B cell (primary cell): ENCODE measurements around the gene DLX3. TPM values are rescaled to one million over a fixed set of nuclear protein-coding genes. Genes with fewer than 3 reads are reported as not detected.

Source experiments
- ATAC-seq: fragments of 200-7000 bp; cut with Tn5 transposase; one replicate; pipeline ENCODE4 v1.10.0; 2021; ENCODE audit warnings: low read depth, mild to moderate bottlenecking, moderate number of reproducible peaks, moderate library complexity
- CTCF ChIA-PET: fragments of 350-600 bp; sonication (Branson Sonifier 250); formaldehyde crosslinking; loops from one replicate; lab custom pipeline; 2021; ENCODE audit warnings: antibody characterized with exemption, inconsistent platforms; lab: Charles Lee
- POLR2A ChIA-PET: fragments of 350-600 bp; sonication (Branson Sonifier 250); formaldehyde crosslinking; loops from one replicate; lab custom pipeline; 2021; ENCODE audit warnings: antibody characterized with exemption; lab: Charles Lee
- DNase-seq: peaks from one replicate; pipeline ENCODE4 v3.0.0; 2013
- H2AFZ ChIP-seq: 2 replicates; pipeline ENCODE4 v1.6.1; 2012; ENCODE audit warnings: mild to moderate bottlenecking, low read depth, low read length; ENCODE audit not compliant: insufficient read depth, poor library complexity, severe bottlenecking
- H3K27ac ChIP-seq, 2 donors: 1 replicate in 1 of 2; 2 replicates in 1 of 2; pipeline ENCODE4 v1.5.1; 2012 to 2013; ENCODE audit warnings: low read length in 2 of 2, mild to moderate bottlenecking in 2 of 2, moderate library complexity in 1 of 2
- H3K27me3 ChIP-seq, 4 experiments: fragments of 200-600 bp in 1 of 4; sonication (generic) in 1 of 4; replicated peaks in 1 of 4; 1 replicate in 2 of 4; 2 replicates in 2 of 4; pipeline versions ENCODE4 v1.6.1 to v1.7.0; 2013 to 2016; ENCODE audit warnings: low read length in 3 of 4, mild to moderate bottlenecking in 2 of 4, mixed read lengths in 1 of 4, moderate library complexity in 1 of 4; ENCODE audit not compliant: insufficient read depth in 4 of 4, control insufficient read depth in 3 of 4; ENCODE audit errors: control extremely low read depth in 1 of 4
- H3K36me3 ChIP-seq, 2 experiments: replicated peaks in 1 of 2; 1 replicate in 1 of 2; 2 replicates in 1 of 2; pipeline versions ENCODE4 v1.6.1 to v1.7.1; 2013; ENCODE audit warnings: low read length in 1 of 2; ENCODE audit not compliant: insufficient read depth in 2 of 2, control insufficient read depth in 1 of 2; ENCODE audit errors: control extremely low read depth in 1 of 2, extremely low read depth in 1 of 2
- H3K4me1 ChIP-seq, 2 donors: fragments of 200-600 bp in 1 of 2; sonication (generic) in 1 of 2; 1 replicate in 1 of 2; 2 replicates in 1 of 2; pipeline versions ENCODE4 v1.5.1 to v1.6.1; 2013 to 2017; ENCODE audit warnings: low read length in 2 of 2; ENCODE audit not compliant: control insufficient read depth in 2 of 2, insufficient read depth in 2 of 2
- H3K4me2 ChIP-seq: replicated peaks from 2 replicates; pipeline ENCODE3; 2012; ENCODE audit warnings: mild to moderate bottlenecking, low read depth, low read length; ENCODE audit not compliant: poor library complexity, severe bottlenecking
- H3K4me3 ChIP-seq, 5 experiments: fragments of 200-600 bp in 1 of 5; sonication (generic) in 1 of 5; 1 replicate in 3 of 5; 2 replicates in 2 of 5; pipeline versions ENCODE4 v1.5.1 to v1.7.0; 2011 to 2016; ENCODE audit warnings: low read length in 4 of 5, mild to moderate bottlenecking in 4 of 5, low read depth in 2 of 5, control low read depth in 1 of 5, moderate library complexity in 1 of 5; ENCODE audit not compliant: insufficient read depth in 1 of 5; ENCODE audit errors: control extremely low read depth in 1 of 5, extremely low read depth in 1 of 5
- H3K79me2 ChIP-seq: fragments of 200-600 bp; sonication (generic); one replicate; pipeline ENCODE4 v1.6.0; 2016; ENCODE audit warnings: low read length; ENCODE audit not compliant: control insufficient read depth, insufficient read depth
- H3K9ac ChIP-seq: fragments of 200-600 bp; sonication (generic); 2 replicates; pipeline ENCODE4 v1.6.1; 2017; ENCODE audit warnings: mild to moderate bottlenecking, low read length, moderate library complexity
- H3K9me3 ChIP-seq, 3 donors: one replicate each; pipeline versions ENCODE4 v1.6.1 to v1.7.1; 2013; ENCODE audit warnings: low read length in 2 of 3; ENCODE audit not compliant: control insufficient read depth in 2 of 3, insufficient read depth in 1 of 3; ENCODE audit errors: control extremely low read depth in 1 of 3
- H4K20me1 ChIP-seq: 2 replicates; pipeline ENCODE4 v1.6.0; 2012; ENCODE audit warnings: mild to moderate bottlenecking, low read length; ENCODE audit not compliant: insufficient read depth, control insufficient read depth, poor library complexity, severe bottlenecking
- H3K27ac Mint-ChIP-seq: one replicate; pipeline ENCODE4 v1.8.0; 2021; ENCODE audit warnings: mixed read lengths
- H3K27me3 Mint-ChIP-seq: one replicate; pipeline ENCODE4 v1.8.0; 2021; ENCODE audit warnings: mixed read lengths
- H3K4me1 Mint-ChIP-seq: one replicate; pipeline ENCODE4 v1.8.0; 2021; ENCODE audit warnings: mixed read lengths
- H3K4me3 Mint-ChIP-seq: one replicate; pipeline ENCODE4 v1.8.0; 2021; ENCODE audit warnings: mixed read lengths
- H3K9me3 Mint-ChIP-seq: one replicate; pipeline ENCODE4 v1.8.0; 2022; ENCODE audit warnings: mixed read lengths; ENCODE audit not compliant: insufficient read depth
- EZH2 ChIP-seq: IDR thresholded peaks from 2 replicates; pipeline ENCODE4 v1.6.1; 2012; ENCODE audit warnings: borderline replicate concordance, low read depth, mild to moderate bottlenecking, moderate library complexity, low read length; ENCODE audit not compliant: insufficient read depth, poor library complexity, severe bottlenecking
- WGBS: methylation state at CpG from one replicate; pipeline ENCODE4 v1.1.5; 2013; ENCODE audit warnings: missing lambda C conversion rate; ENCODE audit not compliant: insufficient coverage; 5-methylcytosine and 5-hydroxymethylcytosine counted together
- intact Hi-C: fragments of 100-400 bp; cut with micrococcal nuclease; formaldehyde crosslinking; loops from one replicate; pipeline ENCODE4 v1.10.0; 2022
- polyA plus RNA-seq: library from polyadenylated mRNA; depleted of rRNA; stranded (reverse); fragments of >200 nt; gene quantifications from 2 replicates; pipeline ENCODE4 v1.2.3, GENCODE V29; 2012
- total RNA-seq, 2 donors: library from RNA; stranded (reverse); fragments of 120-200 nt in 1 of 2; gene quantifications; 1 replicate in 1 of 2; 2 replicates in 1 of 2; pipeline versions ENCODE4 v1.2.3 to v1.2.4, GENCODE V29; 2013 to 2022
- TF ChIP-seq, protein P1 (sequence below): fragments of 200-600 bp; IDR thresholded peaks from one replicate; pipeline ENCODE4 v1.8.0; 2022; ENCODE audit warnings: antibody characterized with exemption, mild to moderate bottlenecking

DLX3 gene
- total and polyA plus RNA-seq, 2 donors (not counting 1 experiment from before 2014, with no cell fraction given): not detected

DNA sequence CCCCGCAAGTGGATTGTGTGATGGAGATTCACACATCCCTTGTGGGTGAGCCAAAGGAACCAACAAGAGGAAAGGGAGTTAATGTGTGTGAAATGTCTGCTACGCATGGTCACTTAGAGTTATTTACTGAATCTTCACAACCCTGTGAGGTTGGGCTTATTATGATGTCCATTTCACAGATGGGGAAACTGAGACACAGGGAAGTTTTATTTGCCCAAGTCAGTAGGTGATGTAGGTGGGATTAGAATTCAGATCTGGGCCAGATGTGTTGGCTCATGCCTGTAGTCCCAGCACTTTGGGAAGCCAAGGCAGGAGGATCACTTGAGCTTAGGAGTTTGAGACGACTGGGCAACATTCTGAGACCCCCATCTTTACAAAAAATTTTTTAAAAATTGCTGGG is 37.7 kb downstream of the DLX3 start:
- Histone ChIP-seq H3K4me3 (no peak overlapping the region), H3K36me3 (no peaks in the 10 kb centered on the region), H3K27me3 (peaks cover 0 to 25% (median 3%) of the 10 kb centered on the region in 4 experiments), H4K20me1 (no peaks in the 10 kb centered on the region), H3K27ac (no peak overlapping the region), H3K9me3 (no peaks in the 10 kb centered on the region), H3K79me2 (no peaks in the 10 kb centered on the region), H2AFZ (no peak overlapping the region), H3K9ac (no peak overlapping the region), H3K4me1 (no peaks in the 10 kb centered on the region), H3K4me2 (no peak overlapping the region)
- no peak for DNase-seq
- WGBS: 85% methylated on average over 2 of the region's 3 CpGs
- H3K9me3 Mint-ChIP-seq: no peaks in the 10 kb centered on the region
- CTCF ChIA-PET: interaction anchor here (1.2 to 3.7 kb wide), 2 partner anchors 40 to 75 kb away, joined by 3 to 17 read pairs; no protein-coding TSS in a partner anchor
- H3K27ac Mint-ChIP-seq: no peak overlapping the region
- POLR2A ChIA-PET: no interaction called here
- H3K27me3 Mint-ChIP-seq: peaks cover 39% of the 10 kb centered on the region
- no peak overlapping the region for H3K4me3 Mint-ChIP-seq
- intact Hi-C loops: no loop called here
- ATAC-seq: no peak
- H3K4me1 Mint-ChIP-seq: no peaks in the 10 kb centered on the region
- TF ChIP-seq, protein P1, sequence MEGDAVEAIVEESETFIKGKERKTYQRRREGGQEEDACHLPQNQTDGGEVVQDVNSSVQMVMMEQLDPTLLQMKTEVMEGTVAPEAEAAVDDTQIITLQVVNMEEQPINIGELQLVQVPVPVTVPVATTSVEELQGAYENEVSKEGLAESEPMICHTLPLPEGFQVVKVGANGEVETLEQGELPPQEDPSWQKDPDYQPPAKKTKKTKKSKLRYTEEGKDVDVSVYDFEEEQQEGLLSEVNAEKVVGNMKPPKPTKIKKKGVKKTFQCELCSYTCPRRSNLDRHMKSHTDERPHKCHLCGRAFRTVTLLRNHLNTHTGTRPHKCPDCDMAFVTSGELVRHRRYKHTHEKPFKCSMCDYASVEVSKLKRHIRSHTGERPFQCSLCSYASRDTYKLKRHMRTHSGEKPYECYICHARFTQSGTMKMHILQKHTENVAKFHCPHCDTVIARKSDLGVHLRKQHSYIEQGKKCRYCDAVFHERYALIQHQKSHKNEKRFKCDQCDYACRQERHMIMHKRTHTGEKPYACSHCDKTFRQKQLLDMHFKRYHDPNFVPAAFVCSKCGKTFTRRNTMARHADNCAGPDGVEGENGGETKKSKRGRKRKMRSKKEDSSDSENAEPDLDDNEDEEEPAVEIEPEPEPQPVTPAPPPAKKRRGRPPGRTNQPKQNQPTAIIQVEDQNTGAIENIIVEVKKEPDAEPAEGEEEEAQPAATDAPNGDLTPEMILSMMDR: no peak
- no peak for TF ChIP-seq EZH2

DNA sequence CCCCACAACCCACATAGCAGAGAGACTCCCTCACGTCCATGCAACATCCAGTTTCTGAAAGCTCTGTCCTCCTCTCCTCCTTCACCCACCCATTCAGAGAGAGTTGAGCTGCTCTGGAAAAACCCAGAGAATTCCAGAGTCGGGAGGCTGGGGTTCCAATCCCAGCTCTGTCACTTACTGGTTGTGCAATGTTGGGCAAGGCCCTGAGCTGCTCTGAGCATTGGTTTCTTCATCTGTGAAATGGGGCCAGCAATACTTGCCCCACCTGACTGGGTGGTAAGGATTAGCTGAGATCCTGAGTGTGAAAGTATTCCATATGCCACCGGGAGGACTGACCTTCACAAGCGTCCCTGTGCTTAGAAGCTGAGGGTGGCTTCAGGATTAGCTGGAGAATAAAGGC is 38.2 kb downstream of the DLX3 start:
- no peaks in the 10 kb centered on the region for H3K4me1 Mint-ChIP-seq
- no peak overlapping the region for H3K4me3 ChIP-seq
- no peak overlapping the region for H3K4me3 Mint-ChIP-seq
- no peak overlapping the region for H2AFZ ChIP-seq
- H4K20me1 ChIP-seq: no peaks in the 10 kb centered on the region
- ATAC-seq: no peak
- no peaks in the 10 kb centered on the region for H3K79me2 ChIP-seq
- TF ChIP-seq, protein P1: no peak
- TF ChIP-seq EZH2: no peak
- H3K27me3 ChIP-seq: peaks cover 0 to 27% (median 1%) of the 10 kb centered on the region in 4 experiments
- intact Hi-C loops: no loop called here
- H3K9ac ChIP-seq: no peak overlapping the region
- POLR2A ChIA-PET: no interaction called here
- no peak overlapping the region for H3K27ac Mint-ChIP-seq
- no peaks in the 10 kb centered on the region for H3K9me3 ChIP-seq
- H3K4me1 ChIP-seq: no peaks in the 10 kb centered on the region
- no peaks in the 10 kb centered on the region for H3K36me3 ChIP-seq
- WGBS: 90% methylated on average over 3 of the region's 4 CpGs
- DNase-seq: no peak
- no peak overlapping the region for H3K4me2 ChIP-seq
- H3K9me3 Mint-ChIP-seq: no peaks in the 10 kb centered on the region
- CTCF ChIA-PET: interaction anchor here (0.9 to 3.7 kb wide), 3 partner anchors 32 to 76 kb away, joined by 3 to 17 read pairs (median 3); no protein-coding TSS in a partner anchor
- no peak overlapping the region for H3K27ac ChIP-seq
- H3K27me3 Mint-ChIP-seq: peaks cover 41% of the 10 kb centered on the region
